Measurements from ENCODE around the gene CFAP52. TPM values are rescaled to one million over a fixed set of nuclear protein-coding genes. Genes with fewer than 3 reads are reported as not detected.
"Not testable (repeated sequence)": the region's sequence is repeated elsewhere in the genome, so short reads cannot be mapped to it uniquely, and the experiment has no call there.

CFAP52 gene
- total RNA-seq, 1 donor from 2014 or later = not detected

DNA sequence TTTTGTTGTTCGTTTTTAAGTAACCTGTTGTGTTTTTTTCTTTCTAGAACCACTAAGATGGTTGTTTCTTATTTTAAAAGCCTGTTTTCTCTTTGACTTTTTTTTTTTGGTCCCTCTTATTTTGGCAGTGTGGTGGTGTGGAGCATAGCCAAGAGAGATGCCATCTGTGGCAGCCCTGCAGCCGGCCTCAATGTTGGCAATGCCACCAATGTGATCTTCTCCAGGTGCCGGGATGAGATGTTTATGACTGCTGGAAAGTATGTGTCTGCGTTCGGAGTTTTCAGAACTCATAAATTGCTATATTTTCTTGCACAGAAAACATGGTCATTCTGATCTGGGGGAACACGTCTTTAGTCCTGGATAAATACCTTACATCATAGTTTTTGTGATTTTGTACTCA is 17.6 kb downstream of the CFAP52 start:
- no peak overlapping the region for H3K4me3 ChIP-seq (ENCODE audit: low read depth, low read length)
- DNase-seq (ENCODE audit: low read depth) = no peak
- TF ChIP-seq, protein P1, sequence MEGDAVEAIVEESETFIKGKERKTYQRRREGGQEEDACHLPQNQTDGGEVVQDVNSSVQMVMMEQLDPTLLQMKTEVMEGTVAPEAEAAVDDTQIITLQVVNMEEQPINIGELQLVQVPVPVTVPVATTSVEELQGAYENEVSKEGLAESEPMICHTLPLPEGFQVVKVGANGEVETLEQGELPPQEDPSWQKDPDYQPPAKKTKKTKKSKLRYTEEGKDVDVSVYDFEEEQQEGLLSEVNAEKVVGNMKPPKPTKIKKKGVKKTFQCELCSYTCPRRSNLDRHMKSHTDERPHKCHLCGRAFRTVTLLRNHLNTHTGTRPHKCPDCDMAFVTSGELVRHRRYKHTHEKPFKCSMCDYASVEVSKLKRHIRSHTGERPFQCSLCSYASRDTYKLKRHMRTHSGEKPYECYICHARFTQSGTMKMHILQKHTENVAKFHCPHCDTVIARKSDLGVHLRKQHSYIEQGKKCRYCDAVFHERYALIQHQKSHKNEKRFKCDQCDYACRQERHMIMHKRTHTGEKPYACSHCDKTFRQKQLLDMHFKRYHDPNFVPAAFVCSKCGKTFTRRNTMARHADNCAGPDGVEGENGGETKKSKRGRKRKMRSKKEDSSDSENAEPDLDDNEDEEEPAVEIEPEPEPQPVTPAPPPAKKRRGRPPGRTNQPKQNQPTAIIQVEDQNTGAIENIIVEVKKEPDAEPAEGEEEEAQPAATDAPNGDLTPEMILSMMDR (conservative IDR thresholded peaks at IDR 0.05; ENCODE audit: low read depth, low read length) = no peak

DNA sequence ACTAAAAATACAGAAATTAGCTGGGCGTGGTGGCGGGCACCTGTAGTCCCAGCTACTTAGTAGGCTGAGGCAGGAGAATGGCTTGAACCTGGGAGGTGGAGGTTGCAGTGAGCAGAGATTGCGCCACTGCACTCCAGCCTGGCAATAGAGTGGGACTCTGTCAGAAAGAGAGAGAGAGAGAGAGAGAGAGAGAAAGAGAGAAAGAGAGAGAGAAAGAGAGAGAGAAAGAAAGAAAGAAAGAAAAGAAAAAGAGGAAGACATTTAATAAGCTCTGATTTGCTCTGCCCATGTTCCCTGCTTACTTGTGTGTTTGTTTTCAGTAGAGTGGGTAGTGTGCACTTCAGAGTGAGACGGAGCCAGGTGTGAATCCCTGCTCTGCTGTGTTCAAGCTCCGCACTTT is 21.2 kb downstream of the CFAP52 start:
- DNase-seq (ENCODE audit: low read depth); H3K4me3 ChIP-seq (ENCODE audit: low read depth, low read length): not testable (repeated sequence)

DNA sequence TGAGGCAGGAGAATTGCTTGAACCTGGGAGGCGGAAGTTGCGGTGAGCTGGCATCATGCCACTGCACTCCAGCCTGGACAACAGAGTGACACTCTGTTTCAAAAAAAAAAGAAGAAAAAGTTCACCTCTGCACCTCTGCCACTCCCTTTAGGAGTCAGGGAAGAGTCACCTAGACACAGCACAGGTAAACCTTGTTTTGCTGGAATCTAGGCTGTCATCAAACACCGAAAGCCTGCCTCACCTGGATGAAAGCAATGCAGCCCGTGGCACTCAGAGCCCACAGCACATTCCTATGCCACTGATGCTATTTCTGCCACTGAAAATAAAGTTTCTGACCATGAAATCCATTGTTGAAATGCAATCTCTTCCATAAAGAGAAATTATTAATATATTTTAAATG is 22.2 kb downstream of the CFAP52 start:
- TF ChIP-seq, protein P1 (conservative IDR thresholded peaks at IDR 0.05; ENCODE audit: low read depth, low read length) = no peak
- H3K4me3 ChIP-seq (ENCODE audit: low read depth, low read length) = no peak overlapping the region
- no peak for DNase-seq (ENCODE audit: low read depth)

DNA sequence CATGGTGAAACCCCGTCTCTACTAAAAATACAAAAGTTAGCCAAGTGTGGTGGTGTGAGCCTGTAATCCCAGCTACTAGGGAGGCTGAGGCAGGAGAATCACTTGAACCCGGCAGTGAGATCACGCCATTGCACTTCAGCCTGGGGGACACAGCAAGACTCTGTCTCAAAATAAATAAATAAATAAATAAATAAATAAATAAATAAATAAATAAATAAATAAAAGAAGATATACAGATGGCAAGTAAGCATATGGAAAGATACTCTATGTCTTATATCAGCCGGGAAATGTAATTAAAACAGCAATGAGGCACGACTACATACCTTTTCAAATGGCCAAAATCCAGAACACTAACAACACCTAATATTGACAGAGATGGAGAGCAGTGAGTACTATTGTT is 28.1 kb downstream of the CFAP52 start:
- DNase-seq (ENCODE audit: low read depth); H3K4me3 ChIP-seq (ENCODE audit: low read depth, low read length): not testable (repeated sequence)

DNA sequence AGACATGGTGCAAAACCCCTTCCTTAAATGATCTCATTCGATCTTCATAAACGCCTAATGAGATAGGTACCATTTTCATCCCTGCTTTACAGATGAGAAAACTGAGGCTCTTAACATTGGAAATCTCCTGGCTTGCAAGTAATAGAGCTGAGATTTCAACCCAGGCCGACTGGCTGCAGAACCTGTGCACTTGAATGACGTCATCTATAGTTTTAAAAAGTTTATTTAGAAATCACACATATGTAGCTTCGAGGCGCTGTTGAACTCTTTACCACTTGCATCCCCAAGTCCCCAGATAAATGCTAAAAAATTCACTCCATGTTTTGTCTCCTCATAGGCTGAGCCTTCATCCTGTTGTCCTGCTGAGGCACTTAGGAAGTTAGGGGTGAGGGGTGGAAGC is 30.0 kb downstream of the CFAP52 start:
- no peak for DNase-seq (ENCODE audit: low read depth)
- no peak overlapping the region for H3K4me3 ChIP-seq (ENCODE audit: low read depth, low read length)
- TF ChIP-seq, protein P1 (conservative IDR thresholded peaks at IDR 0.05; ENCODE audit: low read depth, low read length) = no peak

DNA sequence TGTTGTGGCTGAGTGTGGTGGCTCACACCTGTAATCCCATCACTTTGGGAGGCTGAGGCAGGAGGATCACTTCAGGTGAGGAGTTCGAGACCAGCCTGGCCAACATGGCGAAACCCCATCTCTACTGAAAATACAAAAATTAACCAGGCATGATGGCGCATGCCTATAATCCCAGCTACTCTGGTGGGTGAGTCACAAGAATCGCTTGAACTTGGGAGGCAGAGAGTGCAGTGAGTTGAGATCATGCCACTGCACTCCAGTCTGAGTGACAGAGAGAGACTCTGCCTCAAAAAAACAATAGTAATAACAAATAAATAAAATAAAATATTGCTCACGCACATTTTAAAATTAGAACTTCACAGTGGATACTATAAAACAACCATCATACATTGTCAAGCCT is 30.6 kb downstream of the CFAP52 start:
- DNase-seq (ENCODE audit: low read depth); H3K4me3 ChIP-seq (ENCODE audit: low read depth, low read length): not testable (repeated sequence)

DNA sequence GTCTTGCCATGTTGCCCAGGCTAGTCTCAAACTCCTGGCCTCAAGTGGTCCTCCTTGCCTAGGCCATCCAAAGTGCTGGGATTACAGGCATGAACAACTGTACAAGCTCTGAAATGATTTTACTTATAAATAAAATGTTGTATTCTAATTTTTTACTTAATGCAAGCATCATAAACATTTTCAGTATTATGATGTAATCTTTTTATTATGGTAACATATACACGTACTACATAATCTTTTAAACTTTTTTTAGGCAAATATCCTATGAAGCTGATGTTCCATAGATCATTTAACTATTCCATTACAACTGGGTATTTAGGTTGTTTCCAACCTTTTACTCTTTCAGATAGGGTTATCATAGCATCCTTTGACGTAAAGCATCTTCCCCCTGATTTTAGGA is 35.1 kb downstream of the CFAP52 start:
- H3K4me3 ChIP-seq (ENCODE audit: low read depth, low read length) = no peak overlapping the region
- DNase-seq (ENCODE audit: low read depth) = no peak
- TF ChIP-seq, protein P1 (conservative IDR thresholded peaks at IDR 0.05; ENCODE audit: low read depth, low read length) = no peak

DNA sequence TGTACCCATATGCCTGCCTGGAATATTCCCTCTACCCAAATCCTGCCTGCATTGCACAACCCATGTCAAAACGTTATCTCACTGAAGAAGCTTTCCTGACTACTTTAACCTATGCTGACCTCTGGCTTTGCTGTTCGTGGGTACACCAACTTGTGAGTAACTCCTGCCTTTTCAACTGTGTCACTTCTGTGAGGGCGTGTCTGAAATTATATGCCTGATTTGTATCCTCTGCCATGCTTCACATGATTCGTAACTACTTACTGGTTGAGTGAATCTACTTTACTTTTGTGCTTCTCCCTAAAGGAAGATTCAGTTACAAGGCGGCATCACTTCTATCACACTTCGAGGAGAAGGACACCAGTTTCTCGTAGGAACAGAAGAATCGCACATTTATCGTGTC is 35.6 kb downstream of the CFAP52 start:
- TF ChIP-seq, protein P1 (conservative IDR thresholded peaks at IDR 0.05; ENCODE audit: low read depth, low read length) = no peak
- peak overlapping the region; percentile 12 for H3K4me3 ChIP-seq (ENCODE audit: low read depth, low read length)
- peak; percentile 85 for DNase-seq (ENCODE audit: low read depth)

DNA sequence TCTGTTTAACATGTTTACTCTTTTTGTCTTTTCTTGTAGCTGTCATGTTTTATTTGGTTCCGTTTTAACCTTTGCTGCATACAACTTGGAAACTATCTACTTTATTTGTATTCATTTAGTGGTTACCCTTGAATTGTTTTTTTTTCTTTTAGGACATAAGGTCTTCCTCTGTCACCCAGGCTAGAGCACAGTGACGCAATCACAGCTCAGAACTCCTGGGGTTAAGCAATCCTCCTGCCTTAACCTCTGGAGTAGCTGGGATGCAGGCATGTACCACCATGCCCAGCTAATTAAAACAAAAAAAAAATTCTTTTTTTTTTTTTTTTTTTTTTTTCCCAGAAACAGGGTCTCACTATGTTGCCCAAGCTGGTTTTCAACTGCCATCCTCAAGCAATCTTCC is 39.0 kb downstream of the CFAP52 start:
- TF ChIP-seq, protein P1 (conservative IDR thresholded peaks at IDR 0.05; ENCODE audit: low read depth, low read length) = no peak
- peak; percentile 23 for DNase-seq (ENCODE audit: low read depth)

More for the DNA sequence above, 39.0 kb downstream of the CFAP52 start:
- H3K4me3 ChIP-seq (ENCODE audit: low read depth, low read length) = no peak overlapping the region

Measured in epithelial cell of proximal tubule (primary cell).